ENCODE measurements around the gene FBXL16.

FBXL16 gene

DNA sequence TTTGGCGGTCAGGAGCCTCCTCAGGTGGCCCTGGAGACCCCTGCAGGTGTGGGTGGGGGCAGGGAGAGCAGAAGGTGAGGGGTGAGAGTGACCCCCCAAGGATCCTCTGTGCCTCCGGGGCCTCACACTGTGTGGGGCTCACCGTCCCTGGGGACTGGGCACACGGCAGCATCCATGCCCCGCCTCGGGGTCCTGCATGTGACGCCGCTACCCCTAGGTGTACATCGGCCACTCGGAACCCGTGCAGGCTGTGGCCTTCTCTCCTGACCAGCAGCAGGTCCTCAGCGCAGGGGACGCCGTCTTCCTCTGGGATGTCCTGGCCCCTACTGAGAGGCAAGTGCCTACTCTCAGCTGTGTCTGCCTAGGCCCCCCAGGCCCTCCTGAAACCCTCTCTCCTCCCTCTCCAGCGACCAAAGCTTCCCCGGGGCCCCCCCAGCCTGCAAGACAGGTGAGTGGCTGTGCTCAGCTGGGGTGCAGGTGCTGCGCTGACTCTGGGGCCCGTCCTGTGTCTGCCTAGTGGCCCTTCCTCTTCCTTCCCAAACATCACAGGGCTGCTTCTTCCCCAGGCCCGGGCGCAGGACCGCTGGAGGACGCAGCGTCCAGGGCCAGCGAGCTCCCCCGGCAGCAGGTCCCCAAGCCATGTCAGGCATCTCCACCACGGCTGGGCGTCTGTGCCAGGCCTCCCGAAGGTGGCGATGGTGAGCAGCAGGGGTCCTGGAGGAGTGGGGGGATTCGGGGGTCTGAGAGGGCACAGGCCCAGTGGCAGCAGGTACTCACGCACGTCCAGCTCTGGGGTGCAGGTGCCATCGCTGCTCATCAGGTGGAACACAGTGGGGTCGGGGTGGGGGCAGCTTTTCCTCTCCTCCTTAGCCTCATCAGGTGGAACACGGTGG lies 46.7 kb downstream of the FBXL16 start:
- no peak for DNase-seq

- DNase-seq, result no peak
These were observed 48.1 kb downstream of the FBXL16 start for GRCh38 chr16:657487-657886.

- DNase-seq, result no peak
These were observed 51.6 kb downstream of the FBXL16 start for GRCh38 chr16:654034-654433.

GRCh38 chr16:652454-653305 lies 52.9 kb downstream of the FBXL16 start:
- DNase-seq, result no peak

GRCh38 chr16:651844-652243 lies 53.8 kb downstream of the FBXL16 start:
- DNase-seq, result no peak

GRCh38 chr16:649631-650030 lies 56.0 kb downstream of the FBXL16 start:
- DNase-seq, result peak; percentile 61

- peak; percentile 97 for DNase-seq
These were observed 56.6 kb downstream of the FBXL16 start, which contains the start of gene WDR90 for GRCh38 chr16:648781-649589. WDR90 (plus strand) TSS chr16:649365; CDS start chr16:649417, 52 bp downstream.

GRCh38 chr16:648071-648780 lies 57.4 kb downstream of the FBXL16 start:
- DNase-seq, result peak; percentile 81

DNA sequence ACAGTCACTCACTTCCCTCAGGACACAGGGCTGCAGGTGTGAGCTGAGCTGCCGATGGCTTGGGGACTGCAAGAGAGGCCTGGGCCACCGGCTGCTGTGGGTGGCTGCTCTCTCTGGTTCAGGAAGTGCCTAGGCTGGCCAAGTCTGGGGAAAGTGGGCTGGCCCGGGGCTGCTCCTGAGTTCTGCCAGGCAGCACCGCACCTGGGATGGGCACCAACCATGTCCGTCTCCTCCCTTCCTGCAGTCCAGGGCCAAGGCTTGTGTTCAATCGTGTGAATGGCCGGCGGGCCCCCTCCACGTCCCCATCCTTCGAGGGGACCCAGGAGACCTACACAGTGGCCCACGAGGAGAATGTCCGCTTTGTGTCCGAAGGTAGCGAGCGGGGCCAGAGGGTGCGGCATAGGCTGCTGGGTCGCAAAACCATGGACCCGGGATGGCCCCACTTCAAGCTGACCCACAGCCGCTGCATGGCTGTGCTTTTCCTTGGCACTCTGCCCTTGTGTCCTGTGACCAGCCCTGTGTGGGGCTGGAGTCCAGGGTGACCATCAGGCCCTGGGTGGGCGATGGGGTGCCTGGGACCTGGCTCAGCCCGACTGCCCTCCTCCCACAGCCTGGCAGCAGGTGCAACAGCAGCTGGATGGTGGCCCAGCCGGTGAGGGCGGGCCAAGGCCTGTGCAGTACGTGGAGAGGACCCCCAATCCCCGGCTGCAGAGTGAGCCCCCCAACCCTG lies 58.3 kb downstream of the FBXL16 start:
- DNase-seq, result no peak

- no peak for DNase-seq
These were observed 58.9 kb downstream of the FBXL16 start for GRCh38 chr16:646679-647172.

DNA sequence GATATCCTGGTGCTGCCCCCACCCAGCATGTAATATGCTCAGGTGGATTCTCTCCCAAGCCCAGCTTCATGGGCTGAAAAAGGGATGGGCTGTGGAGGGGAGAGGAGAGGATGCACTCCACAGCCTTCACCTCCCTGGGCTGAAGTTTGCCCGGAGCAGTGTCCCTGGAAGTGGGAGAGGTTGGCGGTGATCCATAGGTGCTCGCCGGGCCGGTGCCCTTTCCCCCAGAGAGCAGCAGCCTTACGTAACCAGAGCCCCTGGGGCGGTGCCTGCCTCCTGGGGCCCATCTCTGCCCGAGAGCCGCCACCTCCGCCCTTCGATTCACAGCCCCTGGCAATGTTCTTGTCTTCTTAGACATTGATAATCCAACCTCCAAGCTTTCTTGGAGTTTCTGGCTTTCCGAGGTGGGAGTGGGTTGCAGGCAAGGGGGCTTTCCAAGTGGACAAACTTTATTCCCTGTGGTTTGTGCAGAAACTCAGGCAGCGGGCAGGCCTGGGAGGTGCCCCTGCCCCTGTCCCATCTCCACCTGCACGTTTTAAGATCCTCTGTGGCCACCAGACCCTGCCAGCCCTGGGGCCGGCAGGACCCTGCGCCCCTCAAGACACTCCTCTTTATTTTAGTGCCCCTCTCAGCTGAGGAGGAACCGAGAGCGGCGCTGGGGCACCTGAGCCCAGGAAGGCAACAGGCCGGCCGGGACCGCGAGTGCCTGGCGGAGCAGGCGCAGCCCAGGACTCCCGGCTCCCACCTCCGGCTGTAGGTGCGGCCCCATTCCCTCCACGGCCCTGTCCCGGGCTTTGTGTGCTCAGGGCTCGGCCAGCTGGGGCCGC lies 59.5 kb downstream of the FBXL16 start:
- no peak for DNase-seq

GRCh38 chr16:644556-644955 lies 61.0 kb downstream of the FBXL16 start:
- no peak for DNase-seq

DNA sequence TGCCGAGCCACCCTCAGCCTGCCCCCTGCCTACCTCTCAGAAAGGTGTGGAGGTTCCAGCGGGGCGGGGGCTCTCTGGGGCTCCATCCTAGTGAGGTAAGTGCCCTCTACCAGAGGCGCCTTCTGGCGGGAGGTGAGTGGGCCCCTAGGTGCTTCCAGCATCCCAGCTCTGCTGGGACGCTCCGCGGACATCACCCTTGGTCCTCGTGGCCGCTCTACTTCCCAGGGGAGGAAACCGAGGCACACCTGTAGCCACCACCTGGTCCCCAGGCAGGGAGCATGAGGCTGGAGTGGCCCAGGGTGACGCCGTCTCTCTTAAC lies 62.6 kb downstream of the FBXL16 start:
- no peak for DNase-seq
